ENCODE measurements around the gene TAGLN.
"Not testable (repeated sequence)": the region's sequence is repeated elsewhere in the genome, so short reads cannot be mapped to it uniquely, and the experiment has no call there.

Gene TAGLN

GRCh38 chr11:117204283-117205080, 5.3 kb downstream of the TAGLN start:
- Histone ChIP-seq H3K4me1 (ENCODE audit: control insufficient read depth, insufficient read depth, low read length, poor library complexity, severe bottlenecking) (peaks cover 51% of the 10 kb centered on the region), H3K9me3 (ENCODE audit: control insufficient read depth, low read length) (no peaks in the 10 kb centered on the region), H3K27ac (ENCODE audit: low read depth, low read length, severe bottlenecking) (peak overlapping the region; percentile 36), H3K4me3 (ENCODE audit: extremely low read depth, insufficient read depth, low read length, poor library complexity, severe bottlenecking) (no peak overlapping the region), H3K36me3 (ENCODE audit: control insufficient read depth, insufficient read depth, low read length) (peaks cover 46% of the 10 kb centered on the region)
- 88 to 93% methylated on average over 13 of the region's 17 CpGs for WGBS, 2 experiments (ENCODE audit: insufficient coverage in 2 of 2)

GRCh38 chr11:117205211-117205818, 6.1 kb downstream of the TAGLN start:
- H3K36me3 ChIP-seq (ENCODE audit: control insufficient read depth, insufficient read depth, low read length) = peaks cover 46% of the 10 kb centered on the region
- peaks cover 50% of the 10 kb centered on the region for H3K4me1 ChIP-seq (ENCODE audit: control insufficient read depth, insufficient read depth, low read length, poor library complexity, severe bottlenecking)
- H3K9me3 ChIP-seq (ENCODE audit: control insufficient read depth, low read length) = no peaks in the 10 kb centered on the region
- WGBS, 2 experiments (ENCODE audit: insufficient coverage in 2 of 2) = 91 to 92% methylated on average over 6 to 7 of the region's 11 CpGs
- H3K27ac ChIP-seq (ENCODE audit: low read depth, low read length, severe bottlenecking) = peak overlapping the region; percentile 36
- no peak overlapping the region for H3K4me3 ChIP-seq (ENCODE audit: extremely low read depth, insufficient read depth, low read length, poor library complexity, severe bottlenecking)

GRCh38 chr11:117206111-117206510, 6.9 kb downstream of the TAGLN start:
- peaks cover 44% of the 10 kb centered on the region for H3K4me1 ChIP-seq (ENCODE audit: control insufficient read depth, insufficient read depth, low read length, poor library complexity, severe bottlenecking)
- peak overlapping the region; percentile 8 for H3K27ac ChIP-seq (ENCODE audit: low read depth, low read length, severe bottlenecking)
- not testable (repeated sequence) for H3K4me3 ChIP-seq (ENCODE audit: extremely low read depth, insufficient read depth, low read length, poor library complexity, severe bottlenecking); H3K9me3 ChIP-seq (ENCODE audit: control insufficient read depth, low read length)
- H3K36me3 ChIP-seq (ENCODE audit: control insufficient read depth, insufficient read depth, low read length) = peaks cover 45% of the 10 kb centered on the region
- WGBS, 2 experiments (ENCODE audit: insufficient coverage in 2 of 2) = 95 to 97% methylated on average over 5 to 7 of the region's 8 CpGs

- peaks cover 42% of the 10 kb centered on the region for H3K36me3 ChIP-seq (ENCODE audit: control insufficient read depth, insufficient read depth, low read length)
- H3K4me1 ChIP-seq (ENCODE audit: control insufficient read depth, insufficient read depth, low read length, poor library complexity, severe bottlenecking) = peaks cover 37% of the 10 kb centered on the region
- H3K9me3 ChIP-seq (ENCODE audit: control insufficient read depth, low read length); H3K27ac ChIP-seq (ENCODE audit: low read depth, low read length, severe bottlenecking); H3K4me3 ChIP-seq (ENCODE audit: extremely low read depth, insufficient read depth, low read length, poor library complexity, severe bottlenecking): not testable (repeated sequence)
- 90 to 100% methylated on average over 2 of the region's 11 CpGs for WGBS, 2 experiments (ENCODE audit: insufficient coverage in 2 of 2)
Measured at GRCh38 chr11:117206859-117207258, 7.7 kb downstream of the TAGLN start.

- Histone ChIP-seq H3K4me1 (ENCODE audit: control insufficient read depth, insufficient read depth, low read length, poor library complexity, severe bottlenecking) (peaks cover 31% of the 10 kb centered on the region), H3K36me3 (ENCODE audit: control insufficient read depth, insufficient read depth, low read length) (peaks cover 42% of the 10 kb centered on the region)
- H3K9me3 ChIP-seq (ENCODE audit: control insufficient read depth, low read length); H3K4me3 ChIP-seq (ENCODE audit: extremely low read depth, insufficient read depth, low read length, poor library complexity, severe bottlenecking); H3K27ac ChIP-seq (ENCODE audit: low read depth, low read length, severe bottlenecking): not testable (repeated sequence)
- 88 to 93% methylated on average over 3 to 4 of the region's 5 CpGs for WGBS, 2 experiments (ENCODE audit: insufficient coverage in 2 of 2)
Measured at GRCh38 chr11:117207481-117207880, 8.3 kb downstream of the TAGLN start.

- WGBS, 2 experiments (ENCODE audit: insufficient coverage in 2 of 2) = 86 to 95% methylated on average over 6 of the region's 13 CpGs
- not testable (repeated sequence) for H3K9me3 ChIP-seq (ENCODE audit: control insufficient read depth, low read length); H3K4me3 ChIP-seq (ENCODE audit: extremely low read depth, insufficient read depth, low read length, poor library complexity, severe bottlenecking); H3K27ac ChIP-seq (ENCODE audit: low read depth, low read length, severe bottlenecking)
- Histone ChIP-seq H3K4me1 (ENCODE audit: control insufficient read depth, insufficient read depth, low read length, poor library complexity, severe bottlenecking) (peaks cover 19% of the 10 kb centered on the region), H3K36me3 (ENCODE audit: control insufficient read depth, insufficient read depth, low read length) (peaks cover 39% of the 10 kb centered on the region)
Measured at GRCh38 chr11:117208710-117209109, 9.5 kb downstream of the TAGLN start.

- H3K9me3 ChIP-seq (ENCODE audit: control insufficient read depth, low read length); H3K27ac ChIP-seq (ENCODE audit: low read depth, low read length, severe bottlenecking); H3K4me3 ChIP-seq (ENCODE audit: extremely low read depth, insufficient read depth, low read length, poor library complexity, severe bottlenecking): not testable (repeated sequence)
- peaks cover 34% of the 10 kb centered on the region for H3K36me3 ChIP-seq (ENCODE audit: control insufficient read depth, insufficient read depth, low read length)
- H3K4me1 ChIP-seq (ENCODE audit: control insufficient read depth, insufficient read depth, low read length, poor library complexity, severe bottlenecking) = peaks cover 11% of the 10 kb centered on the region
- 90 to 94% methylated on average over 5 to 6 of the region's 8 CpGs for WGBS, 2 experiments (ENCODE audit: insufficient coverage in 2 of 2)
Measured at GRCh38 chr11:117209351-117210125, 10.4 kb downstream of the TAGLN start.

- Histone ChIP-seq H3K36me3 (ENCODE audit: control insufficient read depth, insufficient read depth, low read length) (peaks cover 27% of the 10 kb centered on the region), H3K4me3 (ENCODE audit: extremely low read depth, insufficient read depth, low read length, poor library complexity, severe bottlenecking) (no peak overlapping the region), H3K4me1 (ENCODE audit: control insufficient read depth, insufficient read depth, low read length, poor library complexity, severe bottlenecking) (no peaks in the 10 kb centered on the region), H3K9me3 (ENCODE audit: control insufficient read depth, low read length) (no peaks in the 10 kb centered on the region), H3K27ac (ENCODE audit: low read depth, low read length, severe bottlenecking) (no peak overlapping the region)
- 90 to 100% methylated on average over 3 of the region's 3 CpGs for WGBS, 2 experiments (ENCODE audit: insufficient coverage in 2 of 2)
Measured at GRCh38 chr11:117210620-117211019, 11.4 kb downstream of the TAGLN start.

- WGBS, 2 experiments (ENCODE audit: insufficient coverage in 2 of 2) = 94 to 96% methylated on average over 7 of the region's 11 CpGs
- peaks cover 45% of the 10 kb centered on the region for H3K36me3 ChIP-seq (ENCODE audit: control insufficient read depth, insufficient read depth, low read length)
- no peaks in the 10 kb centered on the region for H3K9me3 ChIP-seq (ENCODE audit: control insufficient read depth, low read length)
- H3K27ac ChIP-seq (ENCODE audit: low read depth, low read length, severe bottlenecking) = no peak overlapping the region
- H3K4me1 ChIP-seq (ENCODE audit: control insufficient read depth, insufficient read depth, low read length, poor library complexity, severe bottlenecking) = peaks cover 9% of the 10 kb centered on the region
- H3K4me3 ChIP-seq (ENCODE audit: extremely low read depth, insufficient read depth, low read length, poor library complexity, severe bottlenecking) = no peak overlapping the region
Measured at GRCh38 chr11:117212697-117213355, 13.7 kb downstream of the TAGLN start.

GRCh38 chr11:117214404-117215110, 15.4 kb downstream of the TAGLN start:
- Histone ChIP-seq H3K4me1 (ENCODE audit: control insufficient read depth, insufficient read depth, low read length, poor library complexity, severe bottlenecking) (peaks cover 20% of the 10 kb centered on the region), H3K27ac (ENCODE audit: low read depth, low read length, severe bottlenecking) (no peak overlapping the region), H3K36me3 (ENCODE audit: control insufficient read depth, insufficient read depth, low read length) (peaks cover 62% of the 10 kb centered on the region), H3K9me3 (ENCODE audit: control insufficient read depth, low read length) (no peaks in the 10 kb centered on the region), H3K4me3 (ENCODE audit: extremely low read depth, insufficient read depth, low read length, poor library complexity, severe bottlenecking) (no peak overlapping the region)
- 77 to 86% methylated on average over 4 to 5 of the region's 7 CpGs for WGBS, 2 experiments (ENCODE audit: insufficient coverage in 2 of 2)

Data from mesodermal cell (in vitro differentiated cells).